Stimulated activated CD4-positive, alpha-beta T cell treated with anti-CD3 and anti-CD28 coated beads, Interleukin-4, amount 100 ng/mL, for 24 hours (primary cell): ENCODE data around the gene KRTAP10-10.
"Not testable (repeated sequence)": the region's sequence is repeated elsewhere in the genome, so short reads cannot be mapped to it uniquely, and the experiment has no call there.

ENCODE experiments used
- DNase-seq: peaks from one replicate; pipeline ENCODE4 v3.0.0-alpha.2; 2020

The KRTAP10-10 gene

GRCh38 chr21:44637018-44637850 is at the start of gene KRTAP10-10:
Gene KRTAP10-10, plus strand, starts transcription at chr21:44637356. Its CDS starts 62 bp downstream, at chr21:44637418.
- DNase-seq: no peak

- no peak for DNase-seq
These were observed 48.1 kb upstream of the KRTAP10-10 start for GRCh38 chr21:44589094-44589493.

- no peak for DNase-seq
These were observed 47.4 kb upstream of the KRTAP10-10 start for GRCh38 chr21:44589586-44590305.

- DNase-seq: no peak
These were observed 46.8 kb upstream of the KRTAP10-10 start for GRCh38 chr21:44590311-44590721.

GRCh38 chr21:44590897-44591800 is 46.0 kb upstream of the KRTAP10-10 start:
- not testable (repeated sequence) for DNase-seq

GRCh38 chr21:44591801-44592130 is 45.4 kb upstream of the KRTAP10-10 start:
- not testable (repeated sequence) for DNase-seq

GRCh38 chr21:44592446-44593311 is 44.5 kb upstream of the KRTAP10-10 start, which contains the start of gene KRTAP10-6:
Gene KRTAP10-6, minus strand, starts transcription at chr21:44592505. Its CDS starts 21 bp downstream, at chr21:44592484.
- no peak for DNase-seq

GRCh38 chr21:44593598-44594405 is 43.4 kb upstream of the KRTAP10-10 start:
- no peak for DNase-seq

GRCh38 chr21:44594406-44594916 is 42.7 kb upstream of the KRTAP10-10 start:
- no peak for DNase-seq

GRCh38 chr21:44595524-44595923 is 41.6 kb upstream of the KRTAP10-10 start:
- no peak for DNase-seq

GRCh38 chr21:44596068-44596725 is 41.0 kb upstream of the KRTAP10-10 start:
- DNase-seq: no peak

GRCh38 chr21:44598061-44598460 is 39.1 kb upstream of the KRTAP10-10 start:
- no peak for DNase-seq

GRCh38 chr21:44599264-44600029 is 37.7 kb upstream of the KRTAP10-10 start:
- DNase-seq: no peak

GRCh38 chr21:44600118-44600978 is 36.8 kb upstream of the KRTAP10-10 start, which contains the start of gene KRTAP10-7:
Gene KRTAP10-7, plus strand, starts transcription at chr21:44600597. Its CDS starts 25 bp downstream, at chr21:44600622.
- not testable (repeated sequence) for DNase-seq

GRCh38 chr21:44601091-44601490 is 36.1 kb upstream of the KRTAP10-10 start:
- DNase-seq: not testable (repeated sequence)

GRCh38 chr21:44601596-44602462 is 35.3 kb upstream of the KRTAP10-10 start:
- no peak for DNase-seq

GRCh38 chr21:44602463-44602850 is 34.7 kb upstream of the KRTAP10-10 start:
- DNase-seq: no peak
